Activated T-cell treated with anti-CD3 and anti-CD28 coated beads for 48 hours (primary cell): ENCODE data around the gene ZFAND3.
"Not testable (repeated sequence)": the region's sequence is repeated elsewhere in the genome, so short reads cannot be mapped to it uniquely, and the experiment has no call there.

ENCODE experiments used
- DNase-seq: peaks from one replicate; pipeline ENCODE4 v3.0.0-alpha.2; 2020; ENCODE audit warnings: low read depth

Gene ZFAND3

GRCh38 chr6:37865504-37865903, 46.0 kb downstream of the ZFAND3 start:
- DNase-seq, result no peak

GRCh38 chr6:37866590-37867507, 47.3 kb downstream of the ZFAND3 start:
- DNase-seq, result no peak

DNA sequence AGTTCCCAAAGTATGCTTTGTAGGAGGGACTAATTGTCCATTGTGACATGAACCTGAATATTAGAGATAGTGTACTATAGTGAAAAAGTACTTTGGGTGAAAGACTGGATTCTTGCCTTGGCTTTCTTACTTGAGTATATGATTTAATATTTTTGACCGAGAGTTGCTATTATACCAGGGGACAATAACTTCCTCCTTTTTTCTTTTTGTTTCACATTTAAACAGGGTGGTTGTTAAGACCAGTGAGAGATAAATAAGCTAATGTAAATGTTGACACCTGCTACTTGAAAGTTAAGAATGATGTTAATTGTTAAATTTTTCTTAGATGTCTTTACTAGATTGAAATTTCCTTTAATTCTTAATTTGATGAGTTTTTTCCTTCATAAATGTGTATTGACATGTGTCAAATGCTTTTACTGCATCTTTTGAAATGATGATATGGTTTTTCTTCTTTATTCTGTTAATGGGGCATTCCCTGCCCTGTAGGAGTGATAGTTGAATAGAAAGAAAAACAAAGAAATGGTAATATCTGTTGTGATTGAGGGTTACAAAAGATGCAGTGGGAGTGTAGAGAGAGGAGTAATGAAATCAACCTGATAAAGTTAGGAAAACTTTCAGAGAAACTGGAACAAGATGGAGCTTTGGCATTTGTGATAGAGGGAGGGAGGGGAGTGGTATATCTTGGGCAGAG, 48.4 kb downstream of the ZFAND3 start:
- no peak for DNase-seq

DNA sequence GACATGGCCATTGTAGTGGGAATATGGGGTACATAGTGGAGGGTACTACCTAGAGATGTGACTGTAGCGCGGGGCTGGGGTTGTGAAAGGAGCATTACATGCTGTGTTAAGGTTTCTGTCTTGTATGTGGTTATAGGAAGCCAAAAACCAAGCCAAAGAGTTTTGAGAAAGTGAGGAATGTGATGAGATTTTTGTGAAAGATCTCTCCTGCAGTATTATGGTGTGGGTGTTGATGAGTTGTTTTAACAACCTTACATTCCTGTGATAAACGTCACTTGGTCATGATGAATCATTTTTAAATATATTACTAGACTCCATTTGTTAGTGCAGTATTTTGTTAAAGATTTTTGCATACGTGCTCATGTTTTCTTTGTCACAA, 48.9 kb downstream of the ZFAND3 start:
- DNase-seq, result no peak

GRCh38 chr6:37871616-37872372, 52.3 kb downstream of the ZFAND3 start:
- DNase-seq, result no peak

DNA sequence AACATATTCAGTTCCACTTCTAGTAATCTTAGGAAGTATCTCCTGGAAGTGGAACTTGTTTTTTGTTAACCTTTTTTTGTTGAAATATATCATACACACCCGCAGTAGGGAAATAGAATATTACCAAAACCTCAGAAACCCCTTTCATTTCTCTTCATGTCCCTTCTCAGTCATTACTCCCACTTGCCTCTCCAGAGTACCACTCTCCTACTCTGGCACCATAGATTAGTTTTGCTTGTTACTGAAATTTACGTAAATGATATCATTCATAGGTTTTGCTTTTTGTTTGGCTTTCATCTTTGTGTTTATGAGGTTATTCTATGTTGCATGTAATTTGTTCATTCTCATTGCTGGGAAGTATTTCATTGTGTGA, 52.8 kb downstream of the ZFAND3 start:
- no peak for DNase-seq

- no peak for DNase-seq
These were observed 55.2 kb downstream of the ZFAND3 start for GRCh38 chr6:37874726-37875125.

GRCh38 chr6:37875561-37876309, 56.2 kb downstream of the ZFAND3 start:
- no peak for DNase-seq

- no peak for DNase-seq
These were observed 57.3 kb downstream of the ZFAND3 start for GRCh38 chr6:37876843-37877242.

- no peak for DNase-seq
These were observed 58.0 kb downstream of the ZFAND3 start for GRCh38 chr6:37877373-37878149.

GRCh38 chr6:37878150-37878710, 58.7 kb downstream of the ZFAND3 start:
- no peak for DNase-seq

GRCh38 chr6:37880602-37881001, 61.1 kb downstream of the ZFAND3 start:
- not testable (repeated sequence) for DNase-seq

DNA sequence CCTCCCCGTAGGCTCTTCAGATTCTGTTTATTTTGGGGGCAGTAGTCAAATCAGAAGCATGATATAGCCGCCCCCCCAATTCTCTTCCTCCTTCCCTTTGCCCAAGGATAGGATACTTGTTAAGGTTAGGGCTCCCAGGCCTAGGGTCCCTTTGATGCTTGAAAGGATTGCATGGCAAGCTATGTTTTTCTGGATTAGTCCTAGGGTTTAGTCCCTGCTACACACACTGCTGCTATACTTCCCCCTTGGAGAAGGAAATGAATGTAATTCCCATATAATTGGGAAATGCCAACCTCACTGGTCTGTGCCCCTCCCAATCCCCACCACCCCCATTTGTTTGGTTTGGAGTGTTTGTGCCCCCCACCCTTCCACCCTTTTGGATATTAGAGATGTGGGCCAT, 62.8 kb downstream of the ZFAND3 start:
- DNase-seq, result no peak

- no peak for DNase-seq
These were observed 63.3 kb downstream of the ZFAND3 start for GRCh38 chr6:37882724-37883413.

DNA sequence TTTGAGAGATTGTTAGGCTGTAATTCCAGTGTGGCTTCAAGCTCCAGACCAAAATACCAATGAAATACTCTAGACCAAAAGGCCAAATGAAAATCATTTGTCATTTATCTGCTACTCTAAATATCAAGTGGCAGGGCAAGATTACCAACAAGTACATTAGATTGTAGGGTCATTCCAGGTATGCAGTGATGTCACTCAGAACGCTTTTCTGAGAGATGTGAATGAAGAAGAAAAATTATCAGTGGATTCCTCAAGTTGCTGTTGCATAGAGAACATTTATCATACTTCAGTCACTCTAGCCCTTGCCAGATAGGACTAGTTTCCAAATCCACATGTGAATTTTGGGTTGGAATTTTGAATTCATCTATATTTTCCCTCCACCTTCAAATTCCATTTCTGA, 65.0 kb downstream of the ZFAND3 start:
- DNase-seq, result no peak

DNA sequence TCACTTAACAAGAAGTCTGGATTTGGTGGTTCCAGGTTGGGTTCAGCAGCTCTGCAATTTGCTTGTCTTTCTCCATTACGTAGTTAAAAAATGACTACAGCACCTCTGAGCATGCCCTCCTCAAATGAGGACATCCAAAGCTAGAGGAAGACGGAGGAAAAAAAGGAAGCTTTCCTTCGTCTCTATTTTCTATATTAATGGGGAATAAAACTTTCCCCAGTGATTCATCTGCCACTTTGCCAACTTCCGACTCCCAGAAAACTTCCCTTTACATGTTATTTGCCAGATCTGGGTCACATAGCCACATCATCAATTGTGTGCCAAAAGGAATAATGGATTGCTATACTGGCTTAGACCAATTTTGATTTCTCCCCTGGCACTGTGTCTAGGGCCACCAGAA, 69.5 kb downstream of the ZFAND3 start:
- DNase-seq, result no peak

GRCh38 chr6:37889486-37889885, 70.0 kb downstream of the ZFAND3 start:
- no peak for DNase-seq

GRCh38 chr6:37891072-37891471, 71.5 kb downstream of the ZFAND3 start:
- no peak for DNase-seq

- DNase-seq, result no peak
These were observed 73.7 kb downstream of the ZFAND3 start for GRCh38 chr6:37893257-37893656.

DNA sequence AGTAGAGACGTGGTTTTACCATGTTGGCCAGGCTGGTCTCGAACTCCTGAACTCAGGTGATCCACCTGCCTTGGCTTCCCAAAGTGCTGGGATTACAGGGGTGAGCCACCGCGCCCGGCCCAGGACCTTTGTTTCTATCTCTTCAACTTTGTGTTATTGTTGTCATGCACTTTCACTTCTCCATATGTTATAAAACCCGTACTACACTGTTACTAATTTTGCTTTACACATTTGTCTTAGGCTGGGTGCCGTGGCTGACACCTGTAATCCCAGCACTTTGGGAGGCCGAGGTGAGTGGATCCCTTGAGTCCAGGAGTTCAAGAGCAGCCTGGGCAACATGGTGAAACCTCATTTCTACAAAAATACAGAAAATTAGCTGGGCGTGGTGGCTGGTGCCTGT, 74.2 kb downstream of the ZFAND3 start:
- not testable (repeated sequence) for DNase-seq
